GM21737 (cell line): ENCODE results near the gene CCND1.
"Not testable (repeated sequence)": the region's sequence is repeated elsewhere in the genome, so short reads cannot be mapped to it uniquely, and the experiment has no call there.

ENCODE experiments used
- ATAC-seq: cut with Tn5 transposase; IDR thresholded peaks from one replicate; pipeline ENCODE4 v1.9.1; 2021; ENCODE audit warnings: mild to moderate bottlenecking, moderate library complexity; ENCODE audit not compliant: unreplicated experiment

CCND1 gene

GRCh38 chr11:69617682-69618081, 23.3 kb upstream of the CCND1 start:
- no peak for ATAC-seq

GRCh38 chr11:69618237-69618636, 22.7 kb upstream of the CCND1 start:
- no peak for ATAC-seq

- ATAC-seq = no peak
Measured at GRCh38 chr11:69620683-69621290, 20.2 kb upstream of the CCND1 start.

GRCh38 chr11:69622097-69622681, 18.8 kb upstream of the CCND1 start:
- not testable (repeated sequence) for ATAC-seq

GRCh38 chr11:69624293-69624692, 16.7 kb upstream of the CCND1 start:
- ATAC-seq = no peak

- no peak for ATAC-seq
Measured at GRCh38 chr11:69625476-69625875, 15.5 kb upstream of the CCND1 start.

- ATAC-seq = no peak
Measured at GRCh38 chr11:69627551-69627950, 13.4 kb upstream of the CCND1 start.

- ATAC-seq = no peak
Measured at GRCh38 chr11:69630017-69630416, 10.9 kb upstream of the CCND1 start.

GRCh38 chr11:69630424-69630823, 10.5 kb upstream of the CCND1 start:
- ATAC-seq = no peak

GRCh38 chr11:69632900-69633299, 8.1 kb upstream of the CCND1 start:
- no peak for ATAC-seq

GRCh38 chr11:69634069-69634468, 6.9 kb upstream of the CCND1 start:
- ATAC-seq = no peak

GRCh38 chr11:69634590-69634989, 6.4 kb upstream of the CCND1 start:
- no peak for ATAC-seq

GRCh38 chr11:69635195-69635594, 5.8 kb upstream of the CCND1 start:
- ATAC-seq = no peak

- ATAC-seq = no peak
Measured at GRCh38 chr11:69635804-69636511, 5.0 kb upstream of the CCND1 start.

- no peak for ATAC-seq
Measured at GRCh38 chr11:69636512-69637197, 4.3 kb upstream of the CCND1 start.

- no peak for ATAC-seq
Measured at GRCh38 chr11:69637198-69637940, 3.6 kb upstream of the CCND1 start.

- ATAC-seq = no peak
Measured at GRCh38 chr11:69637941-69638871, 2.8 kb upstream of the CCND1 start.

- ATAC-seq = no peak
Measured at GRCh38 chr11:69638941-69639681, 1.8 kb upstream of the CCND1 start.

- ATAC-seq = no peak
Measured at GRCh38 chr11:69639831-69640230, 1.1 kb upstream of the CCND1 start.
